Lower leg skin (tissue), 3 donors: ENCODE data around the gene IDH2.

ENCODE experiments used
- CTCF ChIP-seq, 3 donors: fragments of 450-650 bp; IDR thresholded peaks; one replicate each; pipeline ENCODE4 v1.5.1; 2016; ENCODE audit warnings: antibody characterized with exemption in 3 of 3, mild to moderate bottlenecking in 3 of 3, moderate library complexity in 2 of 3
- POLR2A ChIP-seq, 2 donors: fragments of 450-650 bp; IDR thresholded peaks; one replicate each; pipeline ENCODE4 v1.6.1; 2016 to 2017; ENCODE audit warnings: antibody characterized with exemption in 2 of 2, mild to moderate bottlenecking in 1 of 2, moderate library complexity in 1 of 2

DNA sequence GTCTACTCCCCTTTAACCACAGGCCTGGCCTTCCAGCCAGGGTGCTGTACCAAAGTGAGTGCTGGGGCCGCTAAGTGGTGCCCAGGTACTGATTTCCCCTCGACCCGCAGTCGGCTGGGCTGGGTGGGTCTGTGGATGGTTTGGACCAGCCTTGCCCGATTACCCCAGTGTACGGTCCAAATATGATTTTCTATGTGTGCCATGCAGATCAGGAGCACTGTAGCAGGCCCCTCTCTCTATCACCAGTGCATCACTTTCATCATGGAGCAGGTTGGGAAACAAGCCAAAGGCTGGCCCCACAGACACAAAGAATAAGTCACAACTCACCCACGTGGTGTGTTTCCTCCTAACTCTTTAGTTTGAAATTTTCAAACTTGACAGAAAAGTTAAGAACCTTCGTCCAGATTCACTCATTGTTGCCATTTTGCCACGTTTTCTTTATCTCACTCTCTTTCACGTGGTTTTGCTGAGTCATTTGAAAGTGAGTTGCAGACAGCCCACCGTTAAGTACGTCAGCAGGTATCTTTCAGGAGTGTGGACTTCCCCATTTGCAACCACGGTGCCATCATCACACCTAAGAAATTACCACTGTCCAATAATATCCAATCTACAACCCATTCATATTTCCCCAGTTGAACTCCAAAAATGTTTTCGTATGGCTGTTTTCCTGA, 64.2 kb downstream of the IDH2 start:
- TF ChIP-seq CTCF (IDR thresholded peaks at IDR 0.05) = no peak
- TF ChIP-seq POLR2A (IDR thresholded peaks at IDR 0.05) = no peak
